Activated T-cell treated with anti-CD3 and anti-CD28 coated beads, Interleukin-2, amount 50 U/mL, for 4 hours (primary cell): Measurements from ENCODE around the gene C5AR1. TPM values are rescaled to one million over a fixed set of nuclear protein-coding genes. Genes with fewer than 3 reads are reported as not detected.
"Not testable (repeated sequence)": the region's sequence is repeated elsewhere in the genome, so short reads cannot be mapped to it uniquely, and the experiment has no call there.

Experiments used
- ATAC-seq, 2 donors: fragments of 200-7000 bp; cut with Tn5 transposase; one replicate each; pipeline ENCODE4 v1.10.0; 2021
- DNase-seq: peaks from one replicate; pipeline ENCODE4 v3.0.0-alpha.2; 2020
- H3K27me3 Mint-ChIP-seq: one replicate; pipeline ENCODE4 v1.8.0; 2021; ENCODE audit warnings: low read depth, mixed read lengths
- H3K36me3 Mint-ChIP-seq: one replicate; pipeline ENCODE4 v1.8.0; 2022; ENCODE audit warnings: mixed read lengths; ENCODE audit not compliant: insufficient read depth
- H3K4me1 Mint-ChIP-seq: one replicate; pipeline ENCODE4 v1.8.0; 2021; ENCODE audit warnings: low read depth, mixed read lengths
- H3K4me3 Mint-ChIP-seq: one replicate; pipeline ENCODE4 v1.8.0; 2021; ENCODE audit warnings: mild to moderate bottlenecking, moderate library complexity, mixed read lengths
- H3K9me3 Mint-ChIP-seq: one replicate; pipeline ENCODE4 v1.8.0; 2021; ENCODE audit warnings: mixed read lengths
- total RNA-seq, 3 donors: library from RNA; stranded (reverse); gene quantifications; one replicate each; pipeline ENCODE4 v1.2.1, GENCODE V29; 2021

C5AR1 gene
- total RNA-seq, 3 donors from 2014 or later = 0.63 to 0.83 (median 0.68) TPM

- Mint-ChIP-seq H3K4me3 (no peak overlapping the region), H3K9me3 (no peaks in the 10 kb centered on the region), H3K4me1 (peaks cover 4% of the 10 kb centered on the region), H3K27me3 (no peaks in the 10 kb centered on the region), H3K36me3 (peaks cover 49% of the 10 kb centered on the region)
- no peak for DNase-seq
- no peak for ATAC-seq
Observed at GRCh38 chr19:47357788-47358680, 48.4 kb downstream of the C5AR1 start.

GRCh38 chr19:47358936-47359335 is 49.3 kb downstream of the C5AR1 start:
- H3K4me1 Mint-ChIP-seq = peaks cover 4% of the 10 kb centered on the region
- peaks cover 47% of the 10 kb centered on the region for H3K36me3 Mint-ChIP-seq
- H3K9me3 Mint-ChIP-seq = no peaks in the 10 kb centered on the region

DNA sequence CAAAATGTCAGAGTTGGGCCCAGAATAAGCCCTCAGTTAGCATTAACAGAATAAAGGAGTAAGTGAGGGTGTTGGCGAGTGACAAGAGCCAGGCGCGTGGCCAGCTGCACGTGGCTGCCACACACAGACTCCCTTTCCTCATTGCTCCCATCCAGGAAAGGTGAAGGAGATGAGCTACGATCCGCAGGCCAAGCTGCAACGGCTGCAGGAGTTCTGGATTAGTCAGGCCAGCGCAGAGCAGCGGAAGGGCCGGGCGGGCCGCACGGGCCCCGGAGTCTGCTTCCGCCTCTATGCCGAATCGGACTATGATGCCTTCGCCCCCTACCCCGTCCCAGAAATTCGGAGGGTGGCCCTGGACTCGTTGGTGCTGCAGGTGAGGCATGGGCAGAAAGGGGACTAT is 52.7 kb downstream of the C5AR1 start:
- Mint-ChIP-seq H3K4me3 (no peak overlapping the region), H3K36me3 (peaks cover 42% of the 10 kb centered on the region), H3K27me3 (no peaks in the 10 kb centered on the region), H3K9me3 (no peaks in the 10 kb centered on the region), H3K4me1 (no peaks in the 10 kb centered on the region)
- no peak for DNase-seq
- ATAC-seq = no peak

More at GRCh38 chr19:47358936-47359335, 49.3 kb downstream of the C5AR1 start:
- H3K4me3 Mint-ChIP-seq = no peak overlapping the region
- ATAC-seq (no peak), DNase-seq (no peak)
- H3K27me3 Mint-ChIP-seq = no peaks in the 10 kb centered on the region

GRCh38 chr19:47363758-47364531 is 54.3 kb downstream of the C5AR1 start:
- ATAC-seq (no peak), DNase-seq (no peak)
- Mint-ChIP-seq H3K4me1 (no peaks in the 10 kb centered on the region), H3K36me3 (peaks cover 33% of the 10 kb centered on the region), H3K9me3 (no peaks in the 10 kb centered on the region), H3K27me3 (no peaks in the 10 kb centered on the region), H3K4me3 (no peak overlapping the region)

DNA sequence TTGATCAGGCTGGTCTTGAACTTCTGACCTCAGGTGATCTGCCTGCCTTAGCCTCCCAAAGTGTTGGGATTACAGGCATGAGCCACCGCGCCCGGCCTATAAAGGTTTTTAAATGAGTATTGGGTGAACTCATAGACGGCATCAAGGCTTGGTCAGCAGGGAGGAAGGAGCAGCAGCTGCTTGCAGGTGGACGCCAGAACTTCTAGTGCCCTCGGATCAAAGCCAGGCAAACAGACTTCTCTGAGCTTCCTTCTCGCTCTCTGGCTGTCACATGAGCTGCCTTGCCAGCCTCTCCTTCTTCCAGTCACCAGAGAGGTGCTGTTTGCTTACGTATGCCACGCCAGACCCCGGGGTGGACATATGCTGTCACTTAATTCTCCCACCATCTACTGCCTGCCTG is 55.8 kb downstream of the C5AR1 start:
- not testable (repeated sequence) for H3K9me3 Mint-ChIP-seq, H3K4me3 Mint-ChIP-seq, H3K27me3 Mint-ChIP-seq, H3K4me1 Mint-ChIP-seq, ATAC-seq, DNase-seq
- peaks cover 40% of the 10 kb centered on the region for H3K36me3 Mint-ChIP-seq

DNA sequence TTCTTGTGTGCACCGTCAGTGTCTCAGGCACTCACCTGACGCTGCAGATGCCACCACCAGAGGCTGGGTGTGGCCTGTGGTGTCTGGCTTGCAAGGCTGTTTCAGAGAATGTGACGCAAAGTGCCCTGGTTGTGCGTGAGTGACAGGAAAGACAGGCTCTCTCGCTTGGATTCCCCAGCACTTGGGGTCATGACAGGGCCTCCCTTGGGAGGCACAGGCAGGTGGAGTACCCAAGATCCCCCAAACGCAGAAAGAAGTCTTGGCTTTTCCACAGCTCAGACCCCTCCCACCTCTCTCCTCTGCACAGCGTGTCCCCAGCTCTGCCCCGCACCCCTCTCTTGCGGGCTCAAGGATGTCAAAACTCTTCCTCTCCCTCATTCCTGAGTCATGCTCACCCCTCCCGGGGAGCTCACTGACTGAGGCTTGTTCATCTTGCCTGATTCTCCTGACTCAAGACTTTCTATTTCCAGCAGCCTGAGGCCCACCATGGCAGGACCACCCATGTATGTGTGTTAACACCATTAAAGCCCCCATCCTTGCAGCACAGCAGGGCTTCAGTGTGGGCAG is 60.5 kb downstream of the C5AR1 start:
- ATAC-seq = no peak
- no peak overlapping the region for H3K4me3 Mint-ChIP-seq

GRCh38 chr19:47371261-47371660 is 61.6 kb downstream of the C5AR1 start:
- no peak for ATAC-seq
- H3K27me3 Mint-ChIP-seq = no peaks in the 10 kb centered on the region
- H3K36me3 Mint-ChIP-seq = peaks cover 29% of the 10 kb centered on the region
- DNase-seq = no peak
- H3K9me3 Mint-ChIP-seq = no peaks in the 10 kb centered on the region
- no peak overlapping the region for H3K4me3 Mint-ChIP-seq
- no peaks in the 10 kb centered on the region for H3K4me1 Mint-ChIP-seq

More for the DNA sequence above, 60.5 kb downstream of the C5AR1 start:
- Mint-ChIP-seq H3K9me3 (no peaks in the 10 kb centered on the region), H3K36me3 (peaks cover 31% of the 10 kb centered on the region), H3K4me1 (no peaks in the 10 kb centered on the region), H3K27me3 (no peaks in the 10 kb centered on the region)
- no peak for DNase-seq

Other genes starting within 250 kb of the C5AR1 start
- gene ZC3H4, start 196.1 kb upstream of the C5AR1 start, total RNA-seq = 10 to 100 TPM; 77.7 to 91.6 (median 90.4) TPM
- 100 to 1,000 TPM in 1 of 3 donors, 10 to 100 TPM in 2; 90.0 to 112 (median 99.3) TPM for gene SAE1, start 179.0 kb upstream of the C5AR1 start, total RNA-seq
- gene BBC3, start 78.7 kb upstream of the C5AR1 start, total RNA-seq = 1 to 10 TPM; 4.4 to 6.0 (median 5.7) TPM
- 10 to 100 TPM; 24.0 to 34.5 (median 30.4) TPM for gene CCDC9, start 53.3 kb upstream of the C5AR1 start, total RNA-seq
- 10 to 100 TPM in 2 of 3 donors, 1 to 10 TPM in 1; 9.9 to 10.1 (median 10.0) TPM for gene INAFM1, start 35.0 kb upstream of the C5AR1 start, total RNA-seq
- gene C5AR2, start 22.3 kb downstream of the C5AR1 start, total RNA-seq = not detected
- gene DHX34, start 39.5 kb downstream of the C5AR1 start, total RNA-seq = 10 to 100 TPM; 38.1 to 41.0 (median 38.6) TPM
- under 1 TPM in 1 of 3 donors, not detected in 2; 0.16 TPM for gene MEIS3, start 109.7 kb downstream of the C5AR1 start, total RNA-seq
- under 1 TPM in 1 of 3 donors, not detected in 2; 0.05 TPM for gene SLC8A2, start 162.0 kb downstream of the C5AR1 start, total RNA-seq
- gene KPTN, start 174.4 kb downstream of the C5AR1 start, total RNA-seq = 10 to 100 TPM; 12.3 to 17.4 (median 14.9) TPM
- gene NAPA, start 205.2 kb downstream of the C5AR1 start, total RNA-seq = 100 to 1,000 TPM in 2 of 3 donors, 10 to 100 TPM in 1; 94.5 to 106 (median 106) TPM